GM12878 (cell line): Measurements from ENCODE around the gene MCOLN3. TPM values are rescaled to one million over a fixed set of nuclear protein-coding genes. Genes with fewer than 3 reads are reported as not detected.

ENCODE experiments used
- CHD1 ChIP-seq: IDR thresholded peaks from 2 replicates; pipeline ENCODE4 v1.6.1; 2012; ENCODE audit warnings: low read depth, low read length, improper control_type of control experiment
- CHD2 ChIP-seq: IDR thresholded peaks from 2 replicates; pipeline ENCODE4 v1.6.1; 2011; ENCODE audit warnings: low read depth, low read length, improper control_type of control experiment, borderline replicate concordance
- E2F8 ChIP-seq: fragments of 450-650 bp; IDR thresholded peaks from 2 replicates; pipeline ENCODE4 v1.6.1; 2018; ENCODE audit warnings: mild to moderate bottlenecking, low read depth, moderate library complexity; ENCODE audit not compliant: partially characterized antibody
- ELK1 ChIP-seq: IDR thresholded peaks from 2 replicates; pipeline ENCODE4 v1.6.1; 2012; ENCODE audit warnings: low read depth, low read length, improper control_type of control experiment
- EP300 ChIP-seq, 2 experiments: fragments of 150-350 bp in 1 of 2; IDR thresholded peaks; 2 replicates each; pipeline ENCODE4 v1.6.1; 2011 to 2012; ENCODE audit warnings: low read depth in 2 of 2, low read length in 2 of 2, borderline replicate concordance in 1 of 2, improper control_type of control experiment in 1 of 2, inconsistent platforms in 1 of 2; ENCODE audit not compliant: control insufficient read depth in 1 of 2
- FOXM1 ChIP-seq: IDR thresholded peaks from 2 replicates; pipeline ENCODE4 v1.6.1; 2012; ENCODE audit warnings: low read depth, mild to moderate bottlenecking, inconsistent platforms, low read length, moderate library complexity
- HSF1 ChIP-seq: fragments of 150-350 bp; IDR thresholded peaks from 2 replicates; pipeline ENCODE4 v1.6.1; 2014; ENCODE audit warnings: mild to moderate bottlenecking, low read depth, low read length
- IRF5 ChIP-seq: fragments of 450-650 bp; IDR thresholded peaks from 2 replicates; pipeline ENCODE4 v1.6.1; 2017; ENCODE audit warnings: borderline replicate concordance
- KAT2A ChIP-seq: conservative IDR thresholded peaks from 2 replicates; pipeline ENCODE4 v1.6.1; 2011; ENCODE audit warnings: low read depth, low read length; ENCODE audit not compliant: control insufficient read depth
- KLF5 ChIP-seq: fragments of 450-650 bp; IDR thresholded peaks from 2 replicates; pipeline ENCODE4 v1.6.1; 2014; ENCODE audit warnings: mild to moderate bottlenecking; ENCODE audit not compliant: partially characterized antibody
- LARP7 ChIP-seq: fragments of 450-650 bp; IDR thresholded peaks from 2 replicates; pipeline ENCODE4 v1.6.1; 2017; ENCODE audit warnings: mild to moderate bottlenecking
- NFIC ChIP-seq: IDR thresholded peaks from 2 replicates; pipeline ENCODE4 v1.6.1; 2012; ENCODE audit warnings: low read depth, mild to moderate bottlenecking, inconsistent platforms, low read length, moderate library complexity
- NFXL1 ChIP-seq: fragments of 450-650 bp; IDR thresholded peaks from 2 replicates; pipeline ENCODE4 v1.6.1; 2017; ENCODE audit warnings: antibody characterized with exemption, mild to moderate bottlenecking, borderline replicate concordance
- NKRF ChIP-seq: fragments of 450-650 bp; conservative IDR thresholded peaks from 2 replicates; pipeline ENCODE4 v1.6.1; 2017; ENCODE audit warnings: mild to moderate bottlenecking, moderate library complexity
- PAX8 ChIP-seq: fragments of 450-650 bp; IDR thresholded peaks from 2 replicates; pipeline ENCODE4 v1.6.1; 2017; ENCODE audit warnings: mild to moderate bottlenecking, moderate library complexity
- POLR2AphosphoS2 ChIP-seq: IDR thresholded peaks from 2 replicates; pipeline ENCODE4 v1.6.1; 2011; ENCODE audit warnings: low read depth, mild to moderate bottlenecking, low read length, improper control_type of control experiment, moderate library complexity
- SREBF1 ChIP-seq: IDR thresholded peaks from 2 replicates; pipeline ENCODE4 v1.6.1; 2012; ENCODE audit warnings: mild to moderate bottlenecking, low read length
- ZBED1 ChIP-seq: IDR thresholded peaks from 2 replicates; pipeline ENCODE4 v1.6.1; 2016; ENCODE audit warnings: borderline replicate concordance
- ZNF24 ChIP-seq: fragments of 450-650 bp; IDR thresholded peaks from 2 replicates; pipeline ENCODE4 v1.6.1; 2017; ENCODE audit warnings: antibody characterized with exemption, mild to moderate bottlenecking
- ZNF622 ChIP-seq: fragments of 450-650 bp; IDR thresholded peaks from 2 replicates; pipeline ENCODE4 v1.6.1; 2017; ENCODE audit warnings: mild to moderate bottlenecking, inconsistent platforms
- ZSCAN29 ChIP-seq: fragments of 450-650 bp; IDR thresholded peaks from 2 replicates; pipeline ENCODE4 v1.6.1; 2017; ENCODE audit warnings: mild to moderate bottlenecking, moderate library complexity
- polyA plus RNA-seq, 11 experiments: library from polyadenylated mRNA; depleted of rRNA in 4 of 11; unstranded in 6 of 11; stranded (reverse) in 5 of 11; fragments of >200 nt; fragmentation: Nextera tagmentation in 4 of 11; fragmentation: Illumina TruSeq in 1 of 11; extraction: Ambion mirVana in 4 of 11; extraction: Trizol in 1 of 11; gene quantifications; 1 replicate in 1 of 11; 2 replicates in 10 of 11; pipeline versions ENCODE4 v1.2.1 to v1.2.3, GENCODE V29; 2011 to 2016; ENCODE audit warnings: inconsistent platforms in 2 of 11, missing spikeins in 2 of 11, low read depth in 1 of 11
- total RNA-seq, 4 experiments: library from RNA; depleted of rRNA in 3 of 4; stranded (reverse); fragments of >200 nt in 3 of 4; fragmentation: Illumina TruSeq in 1 of 4; extraction: Trizol in 1 of 4; gene quantifications; 2 replicates each; pipeline versions ENCODE4 v1.2.1 to v1.2.3, GENCODE V29; 2013 to 2021

Gene MCOLN3
- total and polyA plus RNA-seq, 10 of the 15 experiments (the other 5 are each of a cell fraction or from before 2014, with no cell fraction given) = 0.48 to 7.4 (median 3.8) TPM

GRCh38 chr1:84988588-84988987 lies 59.7 kb downstream of the MCOLN3 start (continued):
- no peak for TF ChIP-seq LARP7
- TF ChIP-seq CHD2 = no peak
- TF ChIP-seq HSF1 = no peak
- no peak for TF ChIP-seq PAX8
- TF ChIP-seq ZBED1 = no peak; the same call in 1 of the 2 replicates
- TF ChIP-seq NFXL1 = no peak
- no peak for TF ChIP-seq ZNF622
- peak; percentile 69; the same call in 1 of the 2 replicates for TF ChIP-seq NFIC
- no peak for TF ChIP-seq SREBF1
- peak; percentile 58; the same call in 1 of the 2 replicates for TF ChIP-seq FOXM1
- no peak for TF ChIP-seq ZSCAN29
- TF ChIP-seq IRF5 = no peak
- TF ChIP-seq EP300 (IDR thresholded peaks at IDR 0.05; ENCODE audit: borderline replicate concordance in 1 of 2, control insufficient read depth in 1 of 2, low read depth in 2 of 2, low read length in 2 of 2) = peak in 1 of 2 experiments; percentile 47; a peak in 1 of 4 replicates
- TF ChIP-seq ZNF24 = no peak
- TF ChIP-seq KAT2A = no peak
- no peak for TF ChIP-seq KLF5
- no peak for TF ChIP-seq POLR2AphosphoS2
- TF ChIP-seq ELK1 = no peak
- no peak for TF ChIP-seq CHD1
- TF ChIP-seq E2F8 = no peak
- TF ChIP-seq NKRF = no peak
